Liver (tissue), 3 donors: Measurements from ENCODE around the gene ZNF496.

Experiments
- EGR1 ChIP-seq, 2 donors: IDR thresholded peaks; 2 replicates each; pipeline ENCODE4 v1.6.1; 2016 to 2018; ENCODE audit warnings: antibody characterized with exemption in 2 of 2, low read depth in 2 of 2
- FOXA1 ChIP-seq: IDR thresholded peaks from 2 replicates; pipeline ENCODE4 v1.6.1; 2016; ENCODE audit warnings: antibody characterized with exemption
- GABPA ChIP-seq, 2 donors: IDR thresholded peaks in 1 of 2; conservative IDR thresholded peaks in 1 of 2; 2 replicates each; pipeline ENCODE4 v1.6.1; 2016; ENCODE audit warnings: antibody characterized with exemption in 2 of 2, mild to moderate bottlenecking in 1 of 2, moderate library complexity in 1 of 2
- JUND ChIP-seq, 2 donors: IDR thresholded peaks; 2 replicates each; pipeline ENCODE4 v1.6.1; 2016; ENCODE audit warnings: antibody characterized with exemption in 2 of 2
- RAD21 ChIP-seq, 2 donors: IDR thresholded peaks; 2 replicates each; pipeline ENCODE4 v1.6.1; 2016; ENCODE audit warnings: antibody characterized with exemption in 2 of 2, mild to moderate bottlenecking in 2 of 2
- RXRA ChIP-seq, 2 donors: IDR thresholded peaks; 2 replicates each; pipeline ENCODE4 v1.6.1; 2017 to 2018; ENCODE audit warnings: antibody characterized with exemption in 2 of 2, mild to moderate bottlenecking in 1 of 2
- YY1 ChIP-seq: IDR thresholded peaks from 2 replicates; pipeline ENCODE4 v1.6.1; 2016; ENCODE audit warnings: antibody characterized with exemption, mild to moderate bottlenecking
- TF ChIP-seq, protein P1 (sequence below): fragments of 150-350 bp; IDR thresholded peaks from 2 replicates; pipeline ENCODE4 v1.5.1; 2017; ENCODE audit warnings: improper control_type of control experiment, low read depth, low read length; ENCODE audit not compliant: missing input control
- TF ChIP-seq, protein P2 (sequence below): IDR thresholded peaks from 2 replicates; pipeline ENCODE4 v1.6.1; 2016; ENCODE audit warnings: antibody characterized with exemption, mild to moderate bottlenecking
- TF ChIP-seq, protein P3 (sequence below): IDR thresholded peaks from 2 replicates; pipeline ENCODE4 v1.6.1; 2016; ENCODE audit warnings: antibody characterized with exemption
- donor health status: healthy.
- donor health status: healthy.

DNA sequence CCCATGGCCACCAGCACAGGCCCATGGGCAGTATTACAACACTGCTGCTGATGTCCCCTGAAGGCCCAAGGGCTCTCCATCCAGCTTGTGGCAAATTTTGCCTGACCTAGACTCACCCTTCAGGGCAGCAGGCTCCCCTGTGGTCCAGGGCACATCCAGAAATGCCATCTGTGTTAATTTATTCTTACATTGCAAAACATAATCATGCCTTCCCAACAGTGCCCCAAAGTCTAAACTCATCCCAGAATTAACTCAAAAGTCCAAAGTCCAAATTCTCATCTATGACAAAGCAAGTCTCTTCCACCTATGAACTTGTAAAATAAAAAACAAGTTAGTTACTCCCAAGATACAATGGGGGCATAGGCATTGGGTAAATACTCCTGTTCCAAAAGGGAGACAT, 62.5 kb downstream of the ZNF496 start:
- TF ChIP-seq GABPA (IDR thresholded peaks at IDR 0.05 in 1 of 2, conservative IDR thresholded peaks at IDR 0.05 in 1 of 2) (no peak), RAD21 (IDR thresholded peaks at IDR 0.05) (no peak), RXRA (IDR thresholded peaks at IDR 0.05) (no peak), YY1 (no peak), JUND (IDR thresholded peaks at IDR 0.05) (no peak), FOXA1 (no peak), EGR1 (IDR thresholded peaks at IDR 0.05; ENCODE audit: low read depth in 2 of 2) (no peak)
- TF ChIP-seq, protein P1, sequence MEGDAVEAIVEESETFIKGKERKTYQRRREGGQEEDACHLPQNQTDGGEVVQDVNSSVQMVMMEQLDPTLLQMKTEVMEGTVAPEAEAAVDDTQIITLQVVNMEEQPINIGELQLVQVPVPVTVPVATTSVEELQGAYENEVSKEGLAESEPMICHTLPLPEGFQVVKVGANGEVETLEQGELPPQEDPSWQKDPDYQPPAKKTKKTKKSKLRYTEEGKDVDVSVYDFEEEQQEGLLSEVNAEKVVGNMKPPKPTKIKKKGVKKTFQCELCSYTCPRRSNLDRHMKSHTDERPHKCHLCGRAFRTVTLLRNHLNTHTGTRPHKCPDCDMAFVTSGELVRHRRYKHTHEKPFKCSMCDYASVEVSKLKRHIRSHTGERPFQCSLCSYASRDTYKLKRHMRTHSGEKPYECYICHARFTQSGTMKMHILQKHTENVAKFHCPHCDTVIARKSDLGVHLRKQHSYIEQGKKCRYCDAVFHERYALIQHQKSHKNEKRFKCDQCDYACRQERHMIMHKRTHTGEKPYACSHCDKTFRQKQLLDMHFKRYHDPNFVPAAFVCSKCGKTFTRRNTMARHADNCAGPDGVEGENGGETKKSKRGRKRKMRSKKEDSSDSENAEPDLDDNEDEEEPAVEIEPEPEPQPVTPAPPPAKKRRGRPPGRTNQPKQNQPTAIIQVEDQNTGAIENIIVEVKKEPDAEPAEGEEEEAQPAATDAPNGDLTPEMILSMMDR: no peak
- TF ChIP-seq, protein P2, sequence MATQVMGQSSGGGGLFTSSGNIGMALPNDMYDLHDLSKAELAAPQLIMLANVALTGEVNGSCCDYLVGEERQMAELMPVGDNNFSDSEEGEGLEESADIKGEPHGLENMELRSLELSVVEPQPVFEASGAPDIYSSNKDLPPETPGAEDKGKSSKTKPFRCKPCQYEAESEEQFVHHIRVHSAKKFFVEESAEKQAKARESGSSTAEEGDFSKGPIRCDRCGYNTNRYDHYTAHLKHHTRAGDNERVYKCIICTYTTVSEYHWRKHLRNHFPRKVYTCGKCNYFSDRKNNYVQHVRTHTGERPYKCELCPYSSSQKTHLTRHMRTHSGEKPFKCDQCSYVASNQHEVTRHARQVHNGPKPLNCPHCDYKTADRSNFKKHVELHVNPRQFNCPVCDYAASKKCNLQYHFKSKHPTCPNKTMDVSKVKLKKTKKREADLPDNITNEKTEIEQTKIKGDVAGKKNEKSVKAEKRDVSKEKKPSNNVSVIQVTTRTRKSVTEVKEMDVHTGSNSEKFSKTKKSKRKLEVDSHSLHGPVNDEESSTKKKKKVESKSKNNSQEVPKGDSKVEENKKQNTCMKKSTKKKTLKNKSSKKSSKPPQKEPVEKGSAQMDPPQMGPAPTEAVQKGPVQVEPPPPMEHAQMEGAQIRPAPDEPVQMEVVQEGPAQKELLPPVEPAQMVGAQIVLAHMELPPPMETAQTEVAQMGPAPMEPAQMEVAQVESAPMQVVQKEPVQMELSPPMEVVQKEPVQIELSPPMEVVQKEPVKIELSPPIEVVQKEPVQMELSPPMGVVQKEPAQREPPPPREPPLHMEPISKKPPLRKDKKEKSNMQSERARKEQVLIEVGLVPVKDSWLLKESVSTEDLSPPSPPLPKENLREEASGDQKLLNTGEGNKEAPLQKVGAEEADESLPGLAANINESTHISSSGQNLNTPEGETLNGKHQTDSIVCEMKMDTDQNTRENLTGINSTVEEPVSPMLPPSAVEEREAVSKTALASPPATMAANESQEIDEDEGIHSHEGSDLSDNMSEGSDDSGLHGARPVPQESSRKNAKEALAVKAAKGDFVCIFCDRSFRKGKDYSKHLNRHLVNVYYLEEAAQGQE: no peak
- TF ChIP-seq, protein P3, sequence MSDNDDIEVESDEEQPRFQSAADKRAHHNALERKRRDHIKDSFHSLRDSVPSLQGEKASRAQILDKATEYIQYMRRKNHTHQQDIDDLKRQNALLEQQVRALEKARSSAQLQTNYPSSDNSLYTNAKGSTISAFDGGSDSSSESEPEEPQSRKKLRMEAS: no peak
